SHP77 (cell line): ENCODE results near the gene TSC2.
A peak's percentile ranks its signal among the peaks of the same experiment; 100 is the strongest.
"Not testable (repeated sequence)": the region's sequence is repeated elsewhere in the genome, so short reads cannot be mapped to it uniquely, and the experiment has no call there.

Experiments used
- DNase-seq, 2 experiments: peaks; one replicate each; lab custom pipeline; 2025; lab: John Stamatoyannopoulos, UW

TSC2 gene

DNA sequence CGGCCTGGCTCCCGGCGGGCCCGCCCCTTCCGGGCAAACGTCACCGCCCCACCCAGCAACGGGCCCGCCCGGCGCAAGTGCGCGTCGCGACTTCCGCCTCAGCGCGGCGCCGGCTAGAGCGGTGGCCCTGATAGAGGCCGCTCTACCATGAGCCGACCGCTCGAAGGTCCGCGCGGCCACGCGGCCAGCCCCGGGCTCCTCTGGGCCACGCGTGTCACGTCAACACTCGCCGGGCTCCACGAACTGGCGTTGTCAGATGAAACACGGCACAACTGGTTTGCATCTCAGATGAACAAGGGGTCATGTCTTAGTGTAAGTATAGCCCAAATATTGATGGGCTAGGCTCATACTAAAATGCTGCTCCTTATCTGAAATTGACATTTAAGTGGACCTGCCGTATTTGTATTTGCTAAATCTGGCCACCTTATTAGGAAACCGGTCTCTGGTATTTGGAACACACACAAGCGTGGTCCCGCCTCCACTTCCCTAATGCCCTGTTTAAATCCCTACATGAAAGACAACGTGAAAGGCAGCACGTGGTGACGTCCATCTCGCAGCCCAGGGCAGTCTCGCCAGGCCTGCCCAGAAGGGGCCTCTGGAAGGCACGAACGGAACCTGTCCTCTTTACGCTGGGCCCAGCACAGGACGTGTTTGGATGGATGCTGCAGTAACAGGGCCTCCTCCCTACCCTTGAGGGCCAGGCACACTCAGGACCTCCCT lies 37.8 kb upstream of the TSC2 start, which contains the start of gene ZNF598:
Gene ZNF598 (minus strand): TSS at position 31 of the 720 bp plus-strand sequence.
- peak in 1 of 2 experiments; percentile 83 for DNase-seq

GRCh38 chr16:2011726-2012125 lies 36.1 kb upstream of the TSC2 start:
- not testable (repeated sequence) for DNase-seq

DNA sequence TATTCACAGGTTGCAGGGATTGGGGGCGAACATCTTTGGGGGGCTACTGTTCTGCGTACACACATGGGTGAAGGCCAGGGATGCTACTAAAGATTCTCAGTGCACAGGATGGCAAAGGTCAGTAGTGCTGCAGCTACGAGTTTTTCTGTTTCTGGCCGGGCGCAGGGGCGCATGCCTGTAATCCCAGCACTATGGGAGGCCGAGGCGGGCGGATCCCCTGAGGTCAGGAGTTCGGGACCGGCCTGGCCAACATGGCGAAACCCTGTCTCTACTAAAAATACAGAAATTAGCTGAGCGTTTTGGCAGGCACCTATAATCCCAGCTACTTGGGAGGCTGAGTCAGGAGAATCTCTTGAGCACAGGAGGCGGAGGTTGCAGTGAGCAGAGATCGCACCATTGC lies 34.3 kb upstream of the TSC2 start:
- DNase-seq, result no peak

DNA sequence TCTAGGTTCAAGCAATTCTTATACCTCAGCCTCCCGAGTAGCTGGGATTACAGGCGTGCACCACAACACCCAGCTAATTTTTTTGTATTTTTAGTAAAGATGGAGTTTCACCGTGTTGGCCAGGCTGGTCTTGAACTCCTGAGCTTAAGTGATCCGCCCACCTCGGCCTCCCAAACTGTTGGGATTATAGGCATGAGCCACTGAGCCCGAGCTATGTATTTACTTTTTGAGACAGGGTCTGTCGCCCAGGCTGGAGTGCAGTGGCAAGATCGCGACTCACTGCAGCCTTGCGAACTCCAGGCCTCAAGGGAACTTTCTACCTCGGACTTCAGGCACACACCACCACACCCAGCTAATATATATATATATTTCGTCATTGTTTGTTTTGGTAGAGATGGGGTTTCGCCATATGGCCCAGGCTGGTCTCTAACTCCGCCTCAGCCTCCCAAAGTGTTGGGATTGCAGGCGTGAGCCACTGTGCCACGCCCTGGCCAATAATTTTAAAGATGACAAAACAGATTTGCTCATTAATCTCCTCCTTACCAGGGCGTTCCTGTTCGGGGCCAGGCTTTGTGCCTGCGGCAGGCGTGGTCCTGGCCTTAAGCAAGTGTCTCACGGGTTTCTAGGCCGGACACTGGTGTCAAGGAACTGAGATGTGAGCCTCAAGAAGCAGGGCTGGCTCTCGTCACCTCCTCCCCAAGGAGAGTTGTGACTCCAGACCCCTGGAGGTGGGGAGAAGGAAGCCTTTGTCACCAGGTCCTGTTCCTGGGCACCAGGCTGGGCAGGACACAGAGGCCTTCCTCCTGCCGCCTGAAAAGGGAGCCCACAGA lies 32.5 kb upstream of the TSC2 start:
- DNase-seq, result no peak

DNA sequence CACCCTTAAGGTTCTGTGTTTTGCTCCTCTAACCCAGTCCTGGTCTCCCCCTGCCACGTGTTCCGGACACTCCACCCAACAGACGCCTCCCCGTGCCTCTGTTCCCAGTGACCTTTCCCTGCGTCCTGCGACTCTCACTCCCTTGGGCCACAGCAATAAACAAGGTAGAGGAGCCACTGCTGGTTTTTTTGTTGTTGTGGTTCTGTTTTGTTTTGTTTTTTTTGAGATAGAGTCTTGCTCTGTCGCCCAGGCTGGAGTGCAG lies 31.9 kb upstream of the TSC2 start:
- DNase-seq, result no peak

DNA sequence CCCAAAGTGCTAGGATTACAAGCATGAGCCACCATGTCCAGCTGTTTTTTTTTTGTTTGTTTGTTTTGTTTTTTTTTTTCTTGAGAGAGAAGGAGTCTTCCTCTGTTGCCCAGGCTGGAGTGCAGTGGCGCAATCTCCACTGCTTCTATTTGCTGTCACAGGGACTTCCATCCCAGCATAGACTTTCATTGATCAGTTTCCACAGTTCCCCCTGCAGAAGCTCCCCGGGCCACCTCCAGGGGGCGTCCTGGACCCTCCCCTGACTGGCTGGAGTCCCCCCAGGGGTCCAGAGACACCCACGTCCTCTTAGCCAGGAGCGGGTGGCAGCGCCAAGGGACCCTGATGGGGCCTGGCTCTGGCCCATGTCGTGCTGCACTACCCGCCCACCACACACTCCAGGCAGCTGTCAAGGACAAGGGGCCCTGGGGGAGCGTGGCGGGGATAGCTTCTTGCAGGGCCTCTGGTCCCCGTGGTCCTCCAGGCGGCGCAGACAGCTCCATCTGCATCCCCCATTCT lies 31.3 kb upstream of the TSC2 start:
- DNase-seq, result no peak

GRCh38 chr16:2019518-2019920 lies 28.3 kb upstream of the TSC2 start, which contains the start of gene NPW:
NPW (plus strand) TSS chr16:2019785.
- DNase-seq, result no peak

GRCh38 chr16:2019921-2020831 lies 27.6 kb upstream of the TSC2 start:
- DNase-seq, result no peak

- peak in 1 of 2 experiments; percentile 36 for DNase-seq
These were observed 25.1 kb upstream of the TSC2 start for GRCh38 chr16:2022723-2023091.

DNA sequence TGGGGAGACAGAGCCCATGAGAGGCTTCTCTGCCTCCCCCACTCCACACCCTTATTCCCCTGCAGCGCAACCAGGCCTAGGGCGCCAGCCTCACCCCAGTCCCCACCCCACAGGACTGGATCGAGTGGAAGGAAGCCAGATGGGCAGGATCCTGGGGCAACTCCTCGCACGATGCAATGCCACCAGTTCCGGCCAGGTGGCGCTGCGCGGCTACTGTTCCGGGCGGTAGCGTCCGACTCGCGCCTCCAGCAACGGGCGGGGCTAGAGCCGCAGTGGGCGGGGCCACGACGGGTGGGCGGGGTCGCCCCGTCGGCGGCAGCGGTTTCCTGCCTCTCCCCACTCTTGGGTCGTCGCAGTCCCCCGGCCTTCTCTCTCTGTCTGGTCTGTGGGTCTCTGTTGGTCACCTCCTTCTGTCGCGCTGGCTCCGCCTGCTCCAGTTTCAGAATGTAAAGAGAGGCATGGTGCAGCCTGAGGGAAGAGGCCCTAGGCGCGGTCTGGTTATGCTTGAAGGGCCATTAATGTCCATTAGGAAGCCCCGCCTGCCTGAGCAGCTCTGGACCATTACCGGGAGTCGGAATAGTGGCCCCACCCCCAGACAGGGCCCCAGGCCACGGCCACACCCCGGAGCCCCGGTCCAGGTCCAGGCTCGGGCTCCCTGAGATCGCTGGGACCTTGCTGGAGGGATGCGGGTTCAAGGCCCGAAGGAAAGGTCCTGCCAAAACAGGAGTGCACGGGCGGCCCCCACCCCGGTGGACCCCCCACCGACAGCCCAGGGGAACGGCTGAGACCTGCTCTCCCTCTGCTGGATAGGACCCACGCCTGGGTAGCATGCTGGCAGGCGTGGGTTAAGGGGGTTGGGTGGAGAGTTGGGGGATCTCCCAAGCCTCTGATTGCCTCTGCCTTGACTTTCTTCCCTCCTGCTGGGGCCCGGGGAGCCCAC lies 24.4 kb upstream of the TSC2 start:
- DNase-seq, result peak; percentile 70 to 77

- no peak for DNase-seq
These were observed 23.8 kb upstream of the TSC2 start for GRCh38 chr16:2024032-2024420.

DNA sequence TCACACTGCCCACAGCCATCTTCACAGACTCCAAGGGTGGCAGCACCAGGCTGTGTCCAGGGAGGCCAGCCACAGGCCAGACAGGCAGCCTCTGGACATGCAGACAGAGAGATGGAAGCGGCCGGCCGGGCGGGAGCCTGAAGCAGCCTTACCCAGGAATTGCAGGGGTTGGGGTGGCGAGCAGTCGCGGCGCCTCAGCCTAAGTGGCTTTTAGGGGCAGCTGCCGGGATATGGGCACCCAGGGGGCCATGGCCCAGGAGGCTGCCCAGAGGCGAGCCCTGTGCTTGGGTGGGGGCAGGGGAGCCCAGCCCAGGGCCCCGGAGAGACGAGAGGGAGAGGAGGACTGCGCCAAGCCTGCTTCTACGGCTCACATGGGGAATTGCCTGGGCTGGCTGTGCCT lies 22.5 kb upstream of the TSC2 start:
- DNase-seq, result no peak

DNA sequence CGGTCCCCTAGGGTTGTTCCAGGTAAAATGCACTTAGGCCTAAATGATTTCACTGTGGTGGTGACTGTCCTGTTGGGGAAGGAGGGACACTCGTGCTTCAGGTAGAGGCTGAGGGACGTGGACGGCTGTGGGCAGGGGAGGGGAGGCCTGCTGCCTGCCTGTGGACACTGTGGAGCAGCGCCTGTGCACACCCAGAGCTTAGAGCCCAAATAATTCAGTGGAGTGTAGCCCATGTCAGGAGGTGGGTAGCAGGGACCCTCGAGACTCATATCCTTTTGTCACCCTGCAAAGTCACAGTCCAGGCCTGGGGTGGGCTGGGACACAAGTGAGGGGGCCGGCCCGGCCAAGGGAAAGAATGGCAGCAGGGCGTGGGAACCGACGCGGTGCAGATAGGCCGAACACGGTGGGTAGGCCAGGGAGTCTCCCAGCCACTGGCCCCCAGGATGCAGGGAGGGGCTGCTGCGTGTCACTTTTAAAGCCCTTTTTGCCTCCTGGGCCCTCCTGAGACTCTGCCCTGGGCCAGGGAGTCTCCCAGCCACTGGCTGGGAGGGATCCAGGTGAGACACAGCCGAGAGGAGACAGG lies 21.8 kb upstream of the TSC2 start:
- DNase-seq, result no peak

GRCh38 chr16:2026461-2027023 lies 21.2 kb upstream of the TSC2 start, which contains the start of gene NHERF2:
NHERF2 (plus strand) TSS chr16:2026902; CDS start chr16:2027006, 104 bp downstream.
- DNase-seq, result no peak

DNA sequence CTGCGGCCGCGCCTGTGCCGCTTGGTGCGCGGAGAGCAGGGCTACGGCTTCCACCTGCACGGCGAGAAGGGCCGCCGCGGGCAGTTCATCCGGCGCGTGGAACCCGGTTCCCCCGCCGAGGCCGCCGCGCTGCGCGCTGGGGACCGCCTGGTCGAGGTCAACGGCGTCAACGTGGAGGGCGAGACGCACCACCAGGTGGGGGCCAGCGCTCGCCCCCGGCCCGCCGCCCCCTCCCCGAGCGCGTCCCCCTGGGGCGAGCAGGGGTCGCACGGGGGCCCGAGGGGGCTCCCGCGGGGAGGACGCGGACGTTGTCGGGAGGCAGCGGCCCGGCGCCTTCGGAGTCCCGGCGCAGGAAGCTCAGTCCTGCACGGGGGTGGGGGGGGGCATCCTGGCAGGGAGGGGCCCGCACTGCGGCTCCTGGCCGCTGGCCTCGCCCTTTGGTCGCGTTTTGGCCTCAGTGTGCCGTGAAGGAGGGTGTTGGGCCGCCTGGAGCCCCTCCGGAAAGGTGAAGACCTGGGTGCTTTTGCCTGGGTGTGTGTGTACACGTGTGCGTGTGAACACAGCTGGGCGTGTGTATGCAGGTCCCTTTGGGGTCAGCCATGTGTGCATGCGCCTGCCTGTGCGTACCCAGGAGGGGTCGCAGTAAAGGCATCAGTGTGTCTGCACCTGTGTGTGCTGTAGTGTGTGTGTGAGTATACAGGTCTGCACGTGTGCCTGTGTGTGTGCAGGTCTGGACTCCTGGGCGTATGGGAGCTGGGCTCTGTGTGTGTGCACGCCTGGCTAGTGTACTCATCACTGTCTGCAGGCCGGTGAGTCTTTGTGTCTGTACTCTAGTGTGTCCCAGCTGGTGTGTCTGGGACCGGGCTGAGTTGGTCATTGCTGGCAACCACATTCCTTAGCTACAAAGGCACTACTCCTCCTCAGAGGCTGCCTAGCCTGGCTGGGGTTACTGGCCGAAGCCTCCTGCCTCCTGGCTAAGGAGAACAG lies 20.5 kb upstream of the TSC2 start:
- no peak for DNase-seq

GRCh38 chr16:2028146-2028545 lies 19.6 kb upstream of the TSC2 start:
- no peak for DNase-seq

DNA sequence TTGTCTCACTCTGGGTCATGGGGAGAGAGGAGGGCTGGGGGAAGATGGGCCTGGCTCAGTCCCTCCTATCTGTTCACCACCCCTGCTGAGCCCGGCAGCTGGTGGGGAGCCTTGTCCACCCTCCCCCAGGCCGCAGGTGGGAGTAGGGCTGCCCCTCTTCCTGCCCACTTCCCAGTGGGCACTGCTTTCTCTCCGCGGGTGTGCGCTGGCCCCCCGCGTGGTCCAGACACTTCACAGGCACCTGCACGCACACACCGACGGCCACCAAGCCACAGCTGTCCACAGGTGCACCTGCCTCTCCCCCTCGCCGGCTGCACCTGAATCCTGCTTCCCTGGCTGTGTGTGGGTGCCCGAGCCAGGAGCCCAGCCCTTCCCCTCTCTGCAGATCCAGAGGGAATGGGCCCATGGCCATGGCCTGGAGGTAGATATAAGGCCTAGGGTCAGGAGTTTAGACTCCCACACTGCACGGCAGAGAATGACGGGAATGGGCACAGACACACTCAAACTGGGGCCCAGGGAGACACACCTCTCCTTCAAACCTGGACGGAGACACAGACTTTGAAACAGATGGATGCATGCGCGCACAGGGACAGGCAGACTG lies 19.1 kb upstream of the TSC2 start:
- no peak for DNase-seq

DNA sequence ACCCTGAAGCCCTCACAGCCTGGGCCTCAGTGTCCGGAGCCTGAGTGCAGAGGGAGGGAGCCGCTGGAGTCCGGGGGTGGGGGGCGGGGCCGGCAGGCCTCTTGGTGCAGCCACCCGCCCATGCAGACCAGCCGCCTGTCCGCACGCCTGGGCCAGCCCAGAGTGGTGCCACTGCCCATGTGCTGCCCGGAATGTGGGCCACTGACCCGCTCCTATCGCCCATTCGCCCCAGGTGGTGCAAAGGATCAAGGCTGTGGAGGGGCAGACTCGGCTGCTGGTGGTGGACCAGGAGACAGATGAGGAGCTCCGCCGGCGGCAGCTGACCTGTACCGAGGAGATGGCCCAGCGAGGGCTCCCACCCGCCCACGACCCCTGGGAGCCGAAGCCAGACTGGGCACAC lies 18.4 kb upstream of the TSC2 start:
- no peak for DNase-seq

DNA sequence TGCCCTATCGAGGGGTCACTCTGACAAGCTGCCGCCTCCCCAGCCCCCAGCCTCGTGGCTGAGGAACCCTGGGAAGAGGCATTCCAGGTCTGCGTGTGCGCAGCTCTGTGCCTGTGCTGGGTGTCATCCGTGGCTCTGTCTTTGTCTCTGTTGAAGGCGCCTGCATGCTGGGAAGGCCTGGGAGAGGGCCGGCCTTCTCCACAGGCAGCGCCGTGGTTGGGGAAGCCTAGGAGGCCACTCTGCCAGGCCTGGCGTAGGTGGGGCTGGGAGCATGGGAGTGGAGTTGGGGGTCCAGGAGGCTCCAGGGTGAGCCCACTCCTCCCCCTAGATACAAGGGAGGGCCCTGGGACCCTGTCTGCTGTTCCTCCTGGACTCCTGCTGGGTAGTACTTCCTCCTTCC lies 17.7 kb upstream of the TSC2 start:
- no peak for DNase-seq
